Karpas-422 (cell line): ENCODE data around the gene TBCD. TPM values are rescaled to one million over a fixed set of nuclear protein-coding genes. Genes with fewer than 3 reads are reported as not detected.
"Not testable (repeated sequence)": the region's sequence is repeated elsewhere in the genome, so short reads cannot be mapped to it uniquely, and the experiment has no call there.

Experiments
- DNase-seq: peaks from one replicate; pipeline ENCODE4 v3.0.0-alpha.2; 2015
- H2AFZ ChIP-seq: fragments of 200-600 bp; sonication (generic); 2 replicates; pipeline ENCODE4 v1.6.1; 2014; ENCODE audit warnings: antibody characterized with exemption, low read length, mixed read lengths
- H3K27ac ChIP-seq: fragments of 200-600 bp; sonication (generic); 2 replicates; pipeline ENCODE4 v1.5.1; 2014; ENCODE audit warnings: mild to moderate bottlenecking, low read length, moderate library complexity
- H3K27me3 ChIP-seq: fragments of 200-600 bp; sonication (generic); 2 replicates; pipeline ENCODE4 v1.6.1; 2014; ENCODE audit warnings: low read length, mixed read lengths
- H3K36me3 ChIP-seq: fragments of 200-600 bp; sonication (generic); 2 replicates; pipeline ENCODE4 v1.6.1; 2014; ENCODE audit warnings: low read length, mixed read lengths; ENCODE audit not compliant: insufficient read depth
- H3K4me1 ChIP-seq: fragments of 200-600 bp; sonication (generic); 2 replicates; pipeline ENCODE4 v1.6.1; 2014; ENCODE audit warnings: mild to moderate bottlenecking, low read length, mixed read lengths
- H3K4me2 ChIP-seq: fragments of 200-600 bp; sonication (generic); 2 replicates; pipeline ENCODE4 v1.6.1; 2014; ENCODE audit warnings: low read length, low read depth, mild to moderate bottlenecking; ENCODE audit not compliant: poor library complexity, severe bottlenecking
- H3K4me3 ChIP-seq: fragments of 200-600 bp; sonication (generic); 2 replicates; pipeline ENCODE4 v1.5.1; 2014; ENCODE audit warnings: mild to moderate bottlenecking, antibody characterized with exemption, low read length, mixed read lengths
- H3K79me2 ChIP-seq: fragments of 200-600 bp; sonication (generic); 2 replicates; pipeline ENCODE4 v1.6.1; 2014; ENCODE audit warnings: mild to moderate bottlenecking, low read length, mixed read lengths
- H3K9ac ChIP-seq: fragments of 200-600 bp; sonication (generic); 2 replicates; pipeline ENCODE4 v1.6.0; 2014; ENCODE audit warnings: low read length
- H3K9me2 ChIP-seq: fragments of 200-600 bp; sonication (generic), shearing (Covaris generic); replicated peaks from 2 replicates; pipeline ENCODE4 v1.6.0; 2014; ENCODE audit warnings: mild to moderate bottlenecking, low read length, moderate library complexity; ENCODE audit not compliant: insufficient read depth
- H3K9me3 ChIP-seq: fragments of 300-700, 200-600 bp; sonication (generic); 2 replicates; pipeline ENCODE4 v1.6.1; 2014; ENCODE audit warnings: low read length, mixed read lengths
- H4K20me1 ChIP-seq: fragments of 200-600 bp; sonication (generic); 2 replicates; pipeline ENCODE4 v1.6.1; 2014; ENCODE audit warnings: mild to moderate bottlenecking, antibody characterized with exemption, low read length, low read depth; ENCODE audit not compliant: insufficient read depth
- total RNA-seq: library from RNA; depleted of rRNA; stranded (reverse); fragments of >200 nt; shearing (Covaris generic); gene quantifications from 2 replicates; pipeline ENCODE4 v1.2.3, GENCODE V29; 2014; ENCODE audit warnings: low replicate concordance

TBCD gene
- total RNA-seq, 1 experiment from 2014 or later, result 28.7 TPM

DNA sequence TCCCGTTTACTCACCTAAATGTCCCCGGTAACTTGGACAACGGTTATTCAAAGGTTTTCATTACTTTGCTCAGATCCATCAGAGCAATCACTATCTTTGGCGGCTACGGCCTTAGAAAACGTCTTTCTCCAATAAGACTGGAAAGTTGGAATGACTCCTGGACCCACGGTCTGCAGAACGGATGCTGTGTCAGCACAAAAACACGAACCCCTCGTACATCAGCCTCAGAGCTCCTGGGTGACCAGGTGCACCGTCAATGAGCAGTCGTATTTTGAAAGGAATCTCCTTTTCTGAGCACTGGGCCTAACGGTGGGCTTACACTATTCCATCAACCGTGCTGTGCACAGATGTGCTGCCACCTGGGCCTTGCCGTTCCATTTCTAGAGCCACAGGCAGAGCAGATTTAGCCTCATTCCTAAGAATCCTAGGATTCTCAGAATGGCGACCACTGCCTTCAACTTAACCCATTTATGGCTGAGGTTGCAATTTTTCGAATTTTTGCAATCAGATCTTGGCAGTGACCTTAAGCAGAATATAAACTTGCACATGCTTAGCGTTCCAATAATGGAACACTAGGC lies 198.7 kb downstream of the TBCD start:
- no peak overlapping the region for H2AFZ ChIP-seq
- no peaks in the 10 kb centered on the region for H3K79me2 ChIP-seq
- peaks cover 19% of the 10 kb centered on the region for H3K36me3 ChIP-seq
- no peak overlapping the region for H3K4me3 ChIP-seq
- H3K9ac ChIP-seq, result no peak overlapping the region
- H3K4me2 ChIP-seq, result no peak overlapping the region
- no peaks in the 10 kb centered on the region for H3K27me3 ChIP-seq
- no peaks in the 10 kb centered on the region for H3K4me1 ChIP-seq
- DNase-seq, result no peak
- no peaks in the 10 kb centered on the region for H4K20me1 ChIP-seq
- peaks cover 39% of the 10 kb centered on the region for H3K9me3 ChIP-seq
- H3K9me2 ChIP-seq, result no peaks in the 10 kb centered on the region
- H3K27ac ChIP-seq, result no peak overlapping the region

DNA sequence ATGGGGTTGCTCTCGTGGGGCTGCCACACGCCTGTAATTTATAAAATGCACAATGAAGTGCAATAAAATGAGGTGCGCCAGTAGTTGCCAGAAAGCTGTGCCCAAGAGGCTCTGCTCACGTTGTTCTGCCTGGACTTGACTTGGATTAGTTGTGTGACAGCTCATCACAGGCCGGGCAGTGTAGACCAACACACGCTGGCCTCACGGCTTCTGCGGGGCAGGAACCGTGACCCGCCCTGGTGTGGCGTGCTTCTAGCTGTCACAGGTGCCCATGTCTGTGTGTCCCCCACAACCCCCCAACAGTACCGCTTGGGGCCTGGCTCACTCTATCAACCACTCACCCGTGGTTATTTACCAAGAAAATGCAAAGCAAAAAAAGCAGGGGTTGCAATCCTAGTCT lies 200.2 kb downstream of the TBCD start:
- Histone ChIP-seq H3K4me3 (no peak overlapping the region), H3K79me2 (no peaks in the 10 kb centered on the region), H3K9ac (no peak overlapping the region), H2AFZ (no peak overlapping the region), H3K9me2 (no peaks in the 10 kb centered on the region), H4K20me1 (no peaks in the 10 kb centered on the region), H3K27ac (no peak overlapping the region), H3K36me3 (peaks cover 13% of the 10 kb centered on the region), H3K4me2 (no peak overlapping the region), H3K9me3 (peaks cover 36% of the 10 kb centered on the region), H3K27me3 (no peaks in the 10 kb centered on the region), H3K4me1 (no peaks in the 10 kb centered on the region)
- no peak for DNase-seq

DNA sequence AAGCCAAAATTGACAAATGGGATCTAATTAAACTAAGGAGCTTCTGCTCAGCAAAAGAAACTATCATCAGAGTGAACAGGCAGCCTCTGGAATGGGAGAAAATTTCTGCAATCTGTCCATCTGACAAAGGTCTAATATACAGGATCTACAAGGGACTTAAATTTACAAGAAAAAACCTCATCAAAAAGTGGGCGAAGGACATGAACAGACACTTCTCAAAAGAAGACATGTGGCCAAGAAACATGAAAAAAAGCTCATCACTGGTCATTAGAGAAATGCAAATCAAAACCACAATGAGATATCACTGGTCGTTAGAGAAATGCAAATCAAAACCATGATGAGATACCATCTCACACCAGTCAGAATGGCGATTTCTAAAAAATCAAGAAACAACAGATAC lies 203.2 kb downstream of the TBCD start:
- not testable (repeated sequence) for H3K27ac ChIP-seq, H3K27me3 ChIP-seq, H2AFZ ChIP-seq, H3K9me2 ChIP-seq, H3K36me3 ChIP-seq, H3K4me3 ChIP-seq, H3K79me2 ChIP-seq, H3K9ac ChIP-seq, H4K20me1 ChIP-seq, H3K4me1 ChIP-seq, H3K4me2 ChIP-seq
- peaks cover 14% of the 10 kb centered on the region; the same call in 1 of the 2 replicates for H3K9me3 ChIP-seq
- peak; percentile 50 for DNase-seq

DNA sequence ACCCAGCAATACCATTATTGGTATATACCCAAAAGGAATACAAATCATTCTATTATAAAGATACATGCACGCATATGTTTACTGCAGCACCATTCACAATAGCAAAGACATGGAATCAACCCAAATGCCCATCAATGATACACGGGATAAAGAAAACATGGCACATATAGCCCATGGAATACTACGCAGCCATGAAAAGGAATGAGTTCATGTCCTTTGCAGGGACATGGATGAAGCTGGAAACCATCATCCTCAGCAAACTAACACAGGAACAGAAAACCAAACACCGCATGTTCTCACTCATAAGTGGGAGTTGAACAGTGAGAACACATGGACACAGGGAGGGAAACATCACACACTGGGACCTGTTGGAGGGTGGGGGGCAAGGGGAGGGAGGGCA lies 203.8 kb downstream of the TBCD start:
- not testable (repeated sequence) for H3K9ac ChIP-seq, H3K36me3 ChIP-seq, H3K79me2 ChIP-seq, H3K9me3 ChIP-seq, DNase-seq, H3K9me2 ChIP-seq, H3K4me3 ChIP-seq, H3K27me3 ChIP-seq, H2AFZ ChIP-seq, H4K20me1 ChIP-seq, H3K4me1 ChIP-seq, H3K27ac ChIP-seq, H3K4me2 ChIP-seq

DNA sequence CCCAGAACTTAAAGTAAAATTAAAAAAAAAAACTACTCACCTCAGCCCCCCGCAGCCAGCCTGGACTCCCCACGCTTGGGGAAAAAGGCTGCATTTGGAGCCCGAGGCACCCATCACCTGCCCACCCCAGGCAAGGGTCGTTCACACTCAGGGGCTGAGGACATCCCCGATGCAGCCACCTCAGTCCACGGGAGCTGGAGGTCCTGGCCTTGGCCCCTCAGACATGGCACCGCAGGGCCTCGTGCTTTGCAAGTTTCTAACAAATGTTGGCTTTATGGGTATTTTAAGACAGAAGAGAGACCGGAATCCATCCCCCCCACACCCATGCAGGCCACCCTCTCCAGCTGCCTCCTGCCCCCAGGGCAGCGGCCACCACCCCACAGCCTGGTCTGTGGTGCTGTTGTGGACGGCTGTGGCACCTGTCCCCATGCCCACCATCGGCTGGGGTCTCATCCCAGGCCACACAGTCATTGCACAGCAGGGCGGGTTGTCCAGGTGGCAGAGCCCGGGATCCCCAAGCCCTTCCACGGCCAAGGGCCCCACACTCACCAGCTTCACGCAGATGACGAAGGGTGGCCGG lies 204.4 kb downstream of the TBCD start:
- H2AFZ ChIP-seq, result no peak overlapping the region
- no peak overlapping the region for H3K4me3 ChIP-seq
- no peak overlapping the region for H3K4me2 ChIP-seq
- H3K9me2 ChIP-seq, result no peaks in the 10 kb centered on the region
- no peaks in the 10 kb centered on the region for H4K20me1 ChIP-seq
- H3K9ac ChIP-seq, result no peak overlapping the region
- no peaks in the 10 kb centered on the region for H3K4me1 ChIP-seq
- DNase-seq, result no peak
- H3K36me3 ChIP-seq, result no peaks in the 10 kb centered on the region; the same call in 1 of the 2 replicates
- H3K79me2 ChIP-seq, result no peaks in the 10 kb centered on the region
- no peaks in the 10 kb centered on the region for H3K27me3 ChIP-seq
- no peak overlapping the region for H3K27ac ChIP-seq
- H3K9me3 ChIP-seq, result peaks cover 9% of the 10 kb centered on the region; the same call in 1 of the 2 replicates

DNA sequence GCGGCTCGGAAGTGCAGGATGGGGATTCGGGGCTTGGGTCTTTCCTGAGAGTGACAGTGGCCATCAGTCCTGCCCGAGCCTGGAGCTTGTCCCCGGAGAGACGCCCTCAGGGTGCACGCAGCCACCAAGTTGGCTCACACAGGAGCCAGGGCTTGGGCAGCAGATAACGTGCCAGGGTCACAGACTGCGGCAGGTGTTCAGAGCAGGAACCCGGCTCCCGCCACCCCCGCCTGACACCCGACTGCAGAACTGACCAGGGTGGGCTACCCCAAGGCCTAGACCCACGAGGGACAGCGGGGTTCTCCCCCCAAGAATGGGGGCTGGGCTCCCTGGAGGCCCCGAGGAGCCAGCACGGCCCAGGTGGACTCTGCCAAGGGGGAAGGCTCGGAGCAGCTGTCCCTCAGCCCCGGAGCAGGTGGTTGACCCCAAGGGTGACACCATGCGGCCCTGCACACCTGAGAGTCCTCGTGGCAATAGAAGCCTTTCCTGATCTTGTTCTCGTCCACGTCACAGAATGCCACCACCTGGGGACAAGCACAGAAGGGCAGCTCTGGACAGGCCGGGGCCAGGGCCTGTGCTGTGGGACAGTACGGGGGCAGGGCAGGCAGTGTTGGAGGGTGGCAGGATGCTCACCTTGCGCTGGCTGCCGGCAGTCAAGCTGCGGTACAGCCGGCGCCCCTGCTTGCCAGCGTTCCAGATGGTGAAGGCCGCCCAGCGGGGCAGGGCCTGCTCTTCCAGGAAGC lies 205.0 kb downstream of the TBCD start:
- Histone ChIP-seq H3K27ac (no peak overlapping the region), H3K4me1 (no peaks in the 10 kb centered on the region), H3K79me2 (no peaks in the 10 kb centered on the region), H4K20me1 (no peaks in the 10 kb centered on the region), H3K9me3 (peaks cover 7% of the 10 kb centered on the region; the same call in 1 of the 2 replicates), H3K4me2 (no peak overlapping the region), H3K9me2 (no peaks in the 10 kb centered on the region), H2AFZ (no peak overlapping the region), H3K9ac (no peak overlapping the region), H3K27me3 (no peaks in the 10 kb centered on the region), H3K36me3 (no peaks in the 10 kb centered on the region), H3K4me3 (no peak overlapping the region)
- DNase-seq, result no peak

DNA sequence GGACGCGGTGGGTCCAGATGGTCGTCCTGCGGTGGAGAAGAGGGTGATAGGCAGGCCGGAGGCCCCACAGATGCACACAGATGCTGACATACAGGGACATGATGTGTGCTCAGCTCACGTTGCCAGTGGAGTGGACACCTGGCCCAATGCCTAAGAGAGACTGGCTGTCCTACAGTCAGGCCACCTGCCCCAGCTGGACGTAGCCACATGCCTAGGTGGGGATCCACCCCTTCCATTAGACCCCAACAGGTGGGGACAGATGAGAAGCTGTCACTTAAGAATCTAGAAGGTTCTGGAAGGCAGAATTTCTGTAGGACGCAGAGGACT lies 205.6 kb downstream of the TBCD start:
- H3K36me3 ChIP-seq, result no peaks in the 10 kb centered on the region
- no peak overlapping the region for H3K4me2 ChIP-seq
- H3K79me2 ChIP-seq, result no peaks in the 10 kb centered on the region

DNA sequence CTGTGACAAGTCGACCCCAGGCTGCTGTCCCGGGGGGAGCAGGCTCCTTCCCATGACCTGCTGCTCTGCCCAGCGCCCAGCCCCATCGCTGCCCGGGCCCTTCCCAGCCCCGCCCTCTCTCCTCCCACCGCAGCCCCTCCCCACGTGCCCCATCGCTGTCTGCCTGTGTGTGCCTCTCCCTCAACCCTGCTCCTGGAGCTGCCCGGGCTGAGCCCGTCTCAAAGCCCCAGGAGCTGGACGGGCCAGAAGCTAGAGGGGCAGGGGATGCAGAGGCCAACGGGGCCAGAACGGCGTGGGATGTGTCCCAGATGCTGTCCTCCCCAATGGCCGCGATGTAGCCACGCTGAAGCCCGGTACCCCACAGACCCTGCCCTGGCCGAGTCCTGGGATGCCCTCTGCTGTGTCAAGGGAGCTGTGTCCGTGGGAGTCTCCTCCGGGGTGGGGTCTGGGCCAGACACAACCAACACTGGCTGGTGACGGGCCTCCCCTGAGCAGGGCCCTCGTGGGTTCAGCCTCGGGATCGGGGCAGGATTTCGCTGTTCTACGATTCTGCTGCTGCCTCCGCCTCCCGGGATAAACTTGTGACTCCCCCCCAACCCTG lies 206.2 kb downstream of the TBCD start:
- H3K9me2 ChIP-seq, result no peaks in the 10 kb centered on the region
- DNase-seq, result no peak
- H2AFZ ChIP-seq, result no peak overlapping the region
- H3K27ac ChIP-seq, result no peak overlapping the region
- no peaks in the 10 kb centered on the region for H3K36me3 ChIP-seq
- no peak overlapping the region for H3K4me2 ChIP-seq
- no peaks in the 10 kb centered on the region for H3K4me1 ChIP-seq
- H3K79me2 ChIP-seq, result no peaks in the 10 kb centered on the region
- peaks cover 4% of the 10 kb centered on the region; the same call in 1 of the 2 replicates for H3K9me3 ChIP-seq
- H4K20me1 ChIP-seq, result no peaks in the 10 kb centered on the region
- H3K4me3 ChIP-seq, result no peak overlapping the region
- no peaks in the 10 kb centered on the region for H3K27me3 ChIP-seq
- no peak overlapping the region for H3K9ac ChIP-seq

More for the DNA sequence above, 205.6 kb downstream of the TBCD start:
- Histone ChIP-seq H3K9me2 (no peaks in the 10 kb centered on the region), H3K27me3 (no peaks in the 10 kb centered on the region), H3K4me3 (no peak overlapping the region), H4K20me1 (no peaks in the 10 kb centered on the region), H3K9me3 (peaks cover 4% of the 10 kb centered on the region; the same call in 1 of the 2 replicates), H3K4me1 (no peaks in the 10 kb centered on the region), H3K27ac (no peak overlapping the region), H2AFZ (no peak overlapping the region), H3K9ac (no peak overlapping the region)
- DNase-seq, result no peak
